Fibroblast of lung (primary cell): ENCODE results near the gene MMD. TPM values are rescaled to one million over a fixed set of nuclear protein-coding genes. Genes with fewer than 3 reads are reported as not detected.
A peak's percentile ranks its signal among the peaks of the same experiment; 100 is the strongest.

ENCODE experiments used
- DNase-seq, 2 donors: peaks; one replicate each; pipeline versions ENCODE4 v3.0.0 to v3.0.0-alpha.2; 2010; ENCODE audit warnings: low read depth in 2 of 2
- H2AFZ ChIP-seq: 2 replicates; pipeline ENCODE4 v1.5.1; 2012; ENCODE audit warnings: low read length, control low read depth, inconsistent platforms
- H3K27ac ChIP-seq: 2 replicates; pipeline ENCODE4 v1.5.1; 2011; ENCODE audit warnings: low read length, control low read depth; ENCODE audit not compliant: insufficient read depth
- H3K27me3 ChIP-seq: 2 replicates; pipeline ENCODE4 v1.5.1; 2011; ENCODE audit warnings: mild to moderate bottlenecking, low read length; ENCODE audit not compliant: control insufficient read depth, insufficient read depth
- H3K36me3 ChIP-seq: 2 replicates; pipeline ENCODE4 v1.5.1; 2011; ENCODE audit warnings: low read length; ENCODE audit not compliant: control insufficient read depth, insufficient read depth
- H3K4me1 ChIP-seq: 2 replicates; pipeline ENCODE4 v1.5.1; 2011; ENCODE audit warnings: low read length; ENCODE audit not compliant: control insufficient read depth, insufficient read depth; ENCODE audit errors: extremely low read depth
- H3K4me2 ChIP-seq: 2 replicates; pipeline ENCODE4 v1.5.1; 2011; ENCODE audit warnings: low read length, control low read depth; ENCODE audit not compliant: insufficient read depth; ENCODE audit errors: extremely low read depth
- H3K4me3 ChIP-seq, 4 experiments: fragments of 200-600 bp in 1 of 4; sonication (generic) in 1 of 4; replicated peaks in 1 of 4; 2 replicates each; pipeline ENCODE4 v1.5.1; 2011 to 2016; ENCODE audit warnings: low read length in 4 of 4, low read depth in 3 of 4, mild to moderate bottlenecking in 3 of 4, control low read depth in 2 of 4, inconsistent platforms in 1 of 4, mixed read lengths in 1 of 4; ENCODE audit not compliant: insufficient read depth in 1 of 4; ENCODE audit errors: control extremely low read depth in 1 of 4
- H3K79me2 ChIP-seq: 2 replicates; pipeline ENCODE4 v1.5.1; 2012; ENCODE audit warnings: mild to moderate bottlenecking, low read length, inconsistent platforms; ENCODE audit not compliant: control insufficient read depth, insufficient read depth
- H3K9ac ChIP-seq: 2 replicates; pipeline ENCODE4 v1.5.1; 2011; ENCODE audit warnings: mild to moderate bottlenecking, low read length, control low read depth; ENCODE audit not compliant: insufficient read depth
- H3K9me3 ChIP-seq: 2 replicates; pipeline ENCODE4 v1.5.1; 2012; ENCODE audit warnings: low read depth, low read length; ENCODE audit not compliant: control insufficient read depth, insufficient read depth
- H4K20me1 ChIP-seq: 2 replicates; pipeline ENCODE4 v1.5.1; 2011; ENCODE audit warnings: low read length; ENCODE audit not compliant: control insufficient read depth, insufficient read depth; ENCODE audit errors: extremely low read depth
- CTCF ChIP-seq, 2 donors: IDR thresholded peaks in 1 of 2; conservative IDR thresholded peaks in 1 of 2; 1 replicate in 1 of 2; 2 replicates in 1 of 2; pipeline ENCODE4 v1.5.1; 2011 to 2012; ENCODE audit warnings: low read length in 2 of 2, control low read depth in 1 of 2, inconsistent platforms in 1 of 2, low read depth in 1 of 2, mild to moderate bottlenecking in 1 of 2
- EZH2 ChIP-seq: IDR thresholded peaks from 2 replicates; pipeline ENCODE4 v1.5.1; 2012; ENCODE audit warnings: low read length, control low read depth, mild to moderate bottlenecking; ENCODE audit errors: missing control alignments
- polyA plus RNA-seq, 2 donors: library from polyadenylated mRNA; depleted of rRNA in 1 of 2; stranded (reverse) in 1 of 2; unstranded in 1 of 2; fragments of >200 nt; gene quantifications; 2 replicates each; pipeline ENCODE4 v1.2.1, GENCODE V29; 2011 to 2012; ENCODE audit warnings: missing spikeins in 1 of 2
- total RNA-seq: library from RNA; depleted of rRNA; stranded (reverse); fragments of >200 nt; gene quantifications from 2 replicates; pipeline ENCODE4 v1.2.1, GENCODE V29; 2014

MMD gene
- total and polyA plus RNA-seq, 2 donors (not counting 1 experiment from before 2014, with no cell fraction given): 16.0 to 36.3 TPM

GRCh38 chr17:55420067-55420775, 1.4 kb downstream of the MMD start:
- H4K20me1 ChIP-seq: no peaks in the 10 kb centered on the region
- no peak overlapping the region for H3K27ac ChIP-seq
- TF ChIP-seq CTCF (conservative IDR thresholded peaks at IDR 0.05 in 1 of 2, IDR thresholded peaks at IDR 0.05 in 1 of 2; ENCODE audit: low read depth in 1 of 2, low read length in 2 of 2) (no peak), EZH2 (no peak)
- no peak for DNase-seq
- H3K27me3 ChIP-seq: no peaks in the 10 kb centered on the region
- H3K4me3 ChIP-seq: peak overlapping the region; percentile 92 to 96 (median 94)
- peaks cover 4% of the 10 kb centered on the region for H3K4me1 ChIP-seq
- peaks cover 9% of the 10 kb centered on the region for H3K79me2 ChIP-seq
- H2AFZ ChIP-seq: no peak overlapping the region
- H3K4me2 ChIP-seq: peak overlapping the region; percentile 84
- no peaks in the 10 kb centered on the region for H3K36me3 ChIP-seq
- H3K9ac ChIP-seq: no peak overlapping the region
- no peaks in the 10 kb centered on the region for H3K9me3 ChIP-seq

GRCh38 chr17:55418369-55419268, 3.0 kb downstream of the MMD start:
- no peak for TF ChIP-seq EZH2
- no peak for TF ChIP-seq CTCF (conservative IDR thresholded peaks at IDR 0.05 in 1 of 2, IDR thresholded peaks at IDR 0.05 in 1 of 2; ENCODE audit: low read depth in 1 of 2, low read length in 2 of 2)
- peaks cover 9% of the 10 kb centered on the region for H3K79me2 ChIP-seq
- peak overlapping the region in 1 of 4 experiments; percentile 96 for H3K4me3 ChIP-seq
- H3K27me3 ChIP-seq: no peaks in the 10 kb centered on the region
- no peak for DNase-seq
- H2AFZ ChIP-seq: no peak overlapping the region
- no peaks in the 10 kb centered on the region for H3K9me3 ChIP-seq
- H3K36me3 ChIP-seq: peaks cover 3% of the 10 kb centered on the region
- no peaks in the 10 kb centered on the region for H4K20me1 ChIP-seq
- no peak overlapping the region for H3K4me2 ChIP-seq
- peaks cover 4% of the 10 kb centered on the region for H3K4me1 ChIP-seq
- H3K9ac ChIP-seq: no peak overlapping the region
- H3K27ac ChIP-seq: no peak overlapping the region
